SK-N-DZ (cell line): ENCODE measurements around the gene DOCK8. TPM values are rescaled to one million over a fixed set of nuclear protein-coding genes. Genes with fewer than 3 reads are reported as not detected.
"Not testable (repeated sequence)": the region's sequence is repeated elsewhere in the genome, so short reads cannot be mapped to it uniquely, and the experiment has no call there.

Experiments
- DNase-seq: peaks from one replicate; pipeline ENCODE4 v3.0.0-alpha.2; 2015; ENCODE audit warnings: low spot score
- polyA plus RNA-seq, 2 experiments: library from polyadenylated mRNA; depleted of rRNA; stranded (reverse); fragments of >200 nt; gene quantifications; 2 replicates each; pipeline ENCODE4 v1.2.3, GENCODE V29; 2014

DOCK8 gene
- not detected in 2 replicates for polyA plus RNA-seq (2014; cell fraction: cytosol; rRNA removed)
- not detected in 2 replicates for polyA plus RNA-seq (2014; cell fraction: nucleus; rRNA removed)

DNA sequence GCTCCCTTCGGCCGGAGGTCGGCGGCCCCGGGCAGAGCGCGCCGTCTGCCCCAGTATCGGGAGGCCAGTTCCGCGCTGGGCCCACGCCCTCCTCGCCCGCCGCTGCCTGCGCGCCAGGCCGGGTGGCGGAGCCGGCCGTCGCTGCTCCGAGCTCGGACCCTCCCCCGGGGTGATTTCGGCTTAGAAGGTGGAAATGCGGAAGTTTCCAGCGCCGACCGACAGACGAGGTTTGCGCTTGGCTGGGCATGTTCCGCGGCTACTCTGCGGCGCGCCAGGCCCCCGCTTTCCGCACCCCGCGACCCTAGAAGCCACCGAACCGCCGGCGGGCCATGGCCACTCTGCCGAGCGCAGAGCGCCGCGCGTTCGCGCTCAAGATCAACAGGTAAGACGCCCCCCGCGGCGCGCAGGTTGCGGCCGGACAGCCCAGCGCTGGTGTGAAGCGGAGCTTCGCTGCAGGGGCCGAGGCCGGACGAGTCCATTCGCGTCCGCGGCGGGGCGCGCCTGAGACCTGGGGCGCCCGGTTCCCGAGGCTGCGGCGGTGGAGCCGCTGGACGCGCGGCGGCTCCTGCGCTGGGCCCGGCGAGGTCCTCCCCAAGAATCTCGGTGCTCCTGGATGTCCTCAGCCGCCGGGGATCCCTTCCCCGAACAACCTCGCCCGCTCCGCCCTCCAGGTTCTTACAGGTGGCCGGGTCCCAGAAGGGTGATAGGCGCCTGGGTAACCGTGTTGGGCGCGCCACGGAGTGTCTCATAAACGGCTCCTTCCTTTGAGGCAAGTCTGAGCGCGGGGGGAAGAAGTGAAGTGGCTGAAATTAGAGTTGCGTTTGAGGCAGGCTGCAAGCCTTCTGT, at the start of gene DOCK8:
Gene DOCK8 (plus strand): TSS at position 218 of the 846 bp plus-strand sequence. CDS start 112 bp downstream, at position 330.
- DNase-seq, result no peak

DNA sequence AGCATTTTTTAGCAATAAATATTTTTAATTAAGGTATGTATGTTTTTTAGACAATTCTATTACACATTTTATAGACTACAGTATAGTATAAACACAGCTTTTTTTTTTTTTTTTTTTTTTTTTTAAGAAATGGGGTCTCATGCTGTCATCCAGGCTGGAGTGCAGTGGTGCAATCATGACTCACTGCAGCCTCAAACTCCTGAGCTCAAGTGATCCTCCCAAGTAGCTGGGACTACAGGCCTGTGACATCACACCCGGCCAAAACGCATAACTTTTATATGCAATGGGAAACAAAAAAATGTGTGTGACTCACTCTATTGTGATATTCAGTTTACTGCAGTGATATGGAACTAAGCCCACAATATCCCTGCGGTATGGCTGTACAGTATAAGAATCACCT, 44.9 kb upstream of the DOCK8 start:
- DNase-seq, result not testable (repeated sequence)

DNA sequence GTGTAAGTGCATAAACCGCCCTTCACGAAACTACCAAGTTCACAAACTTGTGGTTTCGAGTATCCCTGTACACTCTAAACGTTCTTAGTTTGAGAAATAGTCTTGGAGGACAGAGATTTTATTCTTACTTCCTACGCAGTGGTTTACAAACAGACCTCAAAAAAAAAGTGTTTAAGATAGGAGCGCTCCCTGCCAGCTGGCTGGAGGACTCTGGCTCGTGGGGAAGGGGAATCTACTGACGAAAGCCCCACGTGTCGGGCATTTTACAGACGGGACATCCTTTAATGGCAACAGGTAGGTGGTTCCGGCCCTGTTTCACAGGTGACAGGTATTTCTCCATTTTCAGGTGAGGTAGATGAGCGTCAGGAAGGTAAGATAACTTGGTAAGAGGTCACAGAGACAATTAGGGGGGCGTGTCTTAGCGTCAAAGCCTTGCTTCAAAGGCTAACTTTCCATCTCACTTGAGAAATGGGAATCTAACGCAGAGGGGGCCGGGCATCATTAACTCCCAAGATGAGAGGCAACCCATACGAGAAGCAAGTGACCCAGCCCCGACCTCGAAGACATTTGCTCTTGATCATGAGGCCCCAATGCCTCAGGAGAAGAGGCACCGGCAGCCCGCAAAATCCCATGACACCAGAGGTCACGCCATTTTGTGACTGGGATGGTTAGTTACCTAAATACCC, 36.4 kb upstream of the DOCK8 start:
- DNase-seq, result peak; percentile 0

GRCh38 chr9:178970-179383, 35.7 kb upstream of the DOCK8 start, which contains the start of gene ZNG1A:
TSS of gene ZNG1A (minus strand) at chr9:179056. CDS start at chr9:178969, 87 bp downstream.
- peak; percentile 67 for DNase-seq

- DNase-seq, result not testable (repeated sequence)
Measured at GRCh38 chr9:199601-200000, 15.1 kb upstream of the DOCK8 start.

- no peak for DNase-seq
Measured at GRCh38 chr9:206481-206880, 8.2 kb upstream of the DOCK8 start.

GRCh38 chr9:209143-209758, 5.4 kb upstream of the DOCK8 start:
- no peak for DNase-seq

DNA sequence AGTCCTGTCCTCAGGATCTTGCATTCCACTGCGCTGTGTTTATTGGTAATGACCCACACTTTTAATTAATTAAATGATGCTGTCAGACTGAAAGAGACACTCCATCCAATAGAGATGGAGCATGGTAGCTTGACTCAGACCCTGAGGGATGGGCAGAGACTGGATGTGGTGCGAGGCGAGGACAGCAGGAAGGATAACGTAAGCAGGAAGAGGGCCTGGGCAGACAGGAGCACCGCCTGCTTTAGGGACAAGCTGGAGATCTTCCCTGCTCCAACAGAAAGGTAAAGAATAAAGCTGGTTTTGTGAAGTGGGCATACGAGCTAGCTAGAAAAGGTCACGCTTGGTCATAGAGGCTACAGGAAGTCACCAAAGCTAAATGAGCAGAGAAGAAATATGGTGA, 3.6 kb upstream of the DOCK8 start:
- DNase-seq, result no peak

- no peak for DNase-seq
Measured at GRCh38 chr9:211557-211956, 3.1 kb upstream of the DOCK8 start.

DNA sequence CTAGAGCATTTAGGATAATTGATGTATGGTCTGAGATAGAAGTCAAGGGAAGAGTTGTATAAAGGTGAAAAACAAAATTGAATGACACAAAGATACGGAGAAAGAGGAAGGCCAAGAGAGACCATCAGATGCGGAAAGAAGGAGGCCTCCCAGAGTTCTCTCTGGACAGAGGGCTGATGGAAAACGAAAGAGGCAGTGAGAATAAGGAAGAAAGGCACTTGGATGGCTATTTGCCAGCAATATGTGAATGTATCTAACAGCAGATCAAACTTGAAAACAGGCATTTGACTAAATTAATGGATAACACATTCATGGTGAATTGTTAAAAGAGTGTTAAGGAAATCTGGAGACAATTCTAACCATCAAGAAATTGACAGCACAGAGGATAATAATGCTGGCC, 2.4 kb upstream of the DOCK8 start:
- DNase-seq, result no peak

DNA sequence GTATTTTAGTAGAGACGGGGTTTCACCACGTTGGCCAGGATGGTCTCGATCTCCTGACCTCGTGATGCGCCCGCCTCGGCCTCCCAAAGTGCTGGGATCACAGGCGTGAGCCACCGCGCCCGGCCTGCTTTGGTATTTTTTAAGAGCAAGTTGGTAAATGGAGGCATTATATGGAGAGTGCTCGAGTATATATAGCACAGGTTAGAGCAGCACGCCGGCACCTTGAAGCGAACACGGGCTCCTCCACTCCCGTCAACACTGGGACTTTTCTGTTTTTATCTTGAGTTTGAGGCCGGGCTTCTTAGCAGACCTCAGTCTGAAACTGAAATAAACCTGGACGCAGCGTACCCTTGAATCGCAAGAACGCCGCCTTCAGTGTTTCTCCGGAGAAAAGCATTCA, 764 bp upstream of the DOCK8 start:
- DNase-seq, result not testable (repeated sequence)

- DNase-seq, result no peak
Measured at GRCh38 chr9:214351-214647, 366 bp upstream of the DOCK8 start.

DNA sequence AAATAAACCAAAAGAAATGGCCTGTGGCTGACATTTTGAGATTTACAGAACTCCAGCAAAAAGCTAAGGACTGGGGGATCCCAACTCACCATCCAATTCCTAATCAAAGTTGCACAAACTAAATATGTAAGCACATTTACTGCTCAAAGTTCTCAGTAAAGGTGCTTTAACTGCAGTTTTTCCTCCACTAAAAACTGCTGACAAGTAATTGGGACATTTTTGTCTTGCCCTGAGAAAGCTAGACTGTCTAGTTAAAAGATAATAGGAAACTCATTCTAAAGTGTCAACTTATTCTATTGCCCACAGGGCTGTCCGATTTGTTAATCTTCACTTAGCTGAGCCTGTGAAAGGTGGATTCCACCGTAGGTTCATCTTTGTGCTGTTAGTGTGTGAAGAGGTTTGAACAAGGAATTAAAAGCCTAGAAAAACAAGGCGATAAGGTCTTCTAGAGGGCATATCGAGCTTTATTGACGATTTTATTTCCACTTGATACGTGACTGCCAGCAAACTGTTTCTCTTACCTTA, 1.0 kb downstream of the DOCK8 start:
- DNase-seq, result no peak

DNA sequence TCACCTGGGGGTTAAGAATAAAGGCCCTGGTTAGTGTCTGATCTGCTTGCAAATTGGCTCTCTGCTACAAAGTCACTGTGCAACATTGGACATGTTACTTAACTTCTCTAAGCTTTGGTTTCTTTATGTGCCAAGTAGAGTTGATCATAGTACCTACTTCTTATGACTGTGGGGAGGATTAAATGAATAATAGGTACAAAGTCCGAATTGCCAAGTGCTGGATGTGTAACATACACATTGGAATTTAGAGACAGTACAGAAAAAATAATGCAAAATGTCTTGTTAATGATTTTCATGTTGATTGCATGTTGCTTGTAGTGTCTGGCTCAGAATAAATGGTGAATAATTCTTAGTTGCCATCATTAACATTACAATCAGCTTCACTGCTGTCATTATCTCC, 2.2 kb downstream of the DOCK8 start:
- no peak for DNase-seq

DNA sequence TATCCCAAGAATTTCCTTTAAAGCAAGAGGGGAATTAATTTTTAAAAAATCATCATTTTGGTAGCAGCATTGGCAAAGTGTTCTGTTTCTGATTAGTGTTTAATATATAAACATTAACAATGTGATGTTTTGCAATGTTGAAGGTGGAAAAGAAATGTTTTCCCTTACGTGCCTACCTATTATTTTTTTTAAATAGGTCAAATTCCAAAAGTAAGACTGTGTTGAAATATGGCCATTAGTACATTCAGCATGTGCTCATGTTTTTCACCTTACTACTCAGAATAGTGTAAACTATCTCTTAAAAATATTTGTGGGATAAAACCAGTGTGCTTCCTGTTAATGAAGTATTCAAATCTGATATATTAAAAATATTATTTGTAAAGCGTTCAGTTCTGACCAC, 3.3 kb downstream of the DOCK8 start:
- DNase-seq, result no peak

DNA sequence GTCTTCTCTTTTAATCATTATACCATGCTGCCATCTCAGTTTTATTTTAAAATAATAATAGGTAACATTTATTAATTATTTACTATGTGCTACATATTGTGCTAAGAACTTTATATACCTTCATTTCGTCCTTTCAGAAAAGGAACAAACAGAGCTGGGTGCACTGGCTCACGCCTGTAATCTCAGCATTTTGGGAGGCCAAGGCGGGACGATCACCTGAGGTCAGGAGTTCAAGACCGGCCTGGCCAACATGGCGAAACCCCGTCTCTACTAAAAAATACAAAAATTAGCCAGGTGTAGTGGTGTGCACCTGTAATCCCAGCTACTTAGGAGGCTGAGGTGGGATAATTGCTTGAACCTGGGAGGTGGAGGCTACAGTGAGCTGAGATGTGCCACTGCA, 4.4 kb downstream of the DOCK8 start:
- not testable (repeated sequence) for DNase-seq

DNA sequence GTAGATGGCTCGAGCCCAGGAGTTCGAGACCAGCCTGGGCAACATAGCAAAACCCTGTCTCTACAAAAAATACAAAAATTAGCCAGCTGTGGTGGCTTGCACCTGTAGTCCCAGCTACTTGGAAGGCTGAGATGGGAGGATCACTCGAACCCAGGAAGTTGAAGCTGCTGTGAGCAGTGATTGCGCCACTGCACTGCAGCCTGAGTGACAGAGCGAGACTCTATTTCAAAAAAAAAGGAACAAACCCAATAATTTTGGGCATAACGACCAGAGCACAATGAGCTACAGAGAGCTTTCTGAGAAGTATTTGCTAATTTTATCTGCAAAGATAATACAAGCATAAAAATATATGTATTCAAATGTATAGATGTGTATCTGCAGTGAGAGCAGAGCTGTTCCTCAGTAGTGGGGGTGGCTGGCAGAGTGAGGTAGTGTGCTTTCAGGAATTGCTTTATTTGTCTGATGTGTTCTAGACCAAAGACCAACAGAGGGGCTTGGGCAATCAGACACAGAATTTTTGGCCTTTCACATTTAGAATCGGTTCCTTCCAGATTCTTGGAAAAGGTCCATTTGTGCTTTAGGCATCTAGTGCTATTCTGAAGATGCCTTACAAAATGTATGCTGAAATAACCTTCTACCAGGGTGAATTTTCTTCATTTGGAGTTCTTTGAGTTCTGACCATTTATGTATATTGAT, 5.2 kb downstream of the DOCK8 start:
- no peak for DNase-seq

DNA sequence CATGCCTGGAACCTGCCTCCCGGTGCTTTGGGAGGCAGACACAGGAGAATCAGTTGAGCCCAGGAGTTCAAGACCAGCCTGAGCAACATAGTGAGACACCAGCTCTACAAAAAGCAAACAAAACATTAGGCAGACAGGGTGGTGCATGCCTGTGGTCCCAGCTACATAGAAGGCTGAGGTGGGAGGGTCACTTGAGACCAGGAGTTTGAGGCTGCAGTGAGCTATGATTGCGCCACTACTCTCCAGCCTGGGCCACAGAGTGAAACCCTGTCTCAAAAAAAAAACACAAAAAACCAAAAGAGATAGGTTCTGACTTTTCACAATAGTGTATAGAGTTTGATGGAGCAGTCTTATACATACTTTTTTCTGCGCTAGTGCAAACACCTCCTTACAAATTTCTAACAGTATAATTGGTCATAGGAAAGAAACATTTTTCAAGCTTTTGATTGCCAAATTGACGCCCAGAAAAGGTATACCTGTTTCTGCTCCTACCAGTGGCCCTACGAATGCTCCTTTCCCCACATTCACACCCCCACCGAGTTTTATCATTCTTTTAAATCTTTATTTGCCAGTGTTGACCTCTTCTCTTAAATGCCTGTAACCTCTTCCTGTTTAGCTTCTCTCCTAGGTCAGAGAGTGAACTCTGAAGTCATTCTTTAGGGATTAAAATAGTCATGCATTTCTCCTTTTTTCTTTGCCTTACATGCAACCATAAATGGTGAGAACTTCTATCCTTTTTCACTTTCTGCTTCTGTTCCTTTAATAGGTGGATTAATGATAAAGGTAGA, 7.5 kb downstream of the DOCK8 start:
- DNase-seq, result no peak

- no peak for DNase-seq
Measured at GRCh38 chr9:223152-223551, 8.5 kb downstream of the DOCK8 start.

DNA sequence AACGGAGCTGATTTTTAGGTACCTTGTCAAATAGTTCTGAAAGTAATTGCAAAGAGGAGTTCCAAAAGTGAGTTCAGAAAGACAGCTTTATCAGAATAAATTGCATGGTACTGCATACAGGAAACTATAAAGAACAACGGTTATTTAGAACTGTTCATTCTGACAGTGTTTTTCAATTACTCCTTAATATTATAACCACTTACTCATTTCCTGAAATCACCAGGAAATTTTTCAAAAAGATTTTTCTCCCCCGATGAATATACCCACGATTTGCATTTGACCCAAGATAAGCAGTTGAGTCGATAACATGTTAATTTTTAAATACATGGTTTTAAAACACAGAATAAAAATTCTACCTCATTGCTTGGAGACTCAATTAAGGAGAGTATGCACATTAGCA, 9.4 kb downstream of the DOCK8 start:
- no peak for DNase-seq
